PC-3 (cell line): Measurements from ENCODE around the gene TBC1D12. TPM values are rescaled to one million over a fixed set of nuclear protein-coding genes. Genes with fewer than 3 reads are reported as not detected.

Source experiments
- ATAC-seq: fragments of 200-7000 bp; cut with Tn5 transposase; 2 replicates; pipeline ENCODE4 v1.9.1; 2020; ENCODE audit warnings: mild to moderate bottlenecking, moderate library complexity
- BruUV-seq: library from RNA; stranded (reverse); fragments of 400-500 nt; replicated peaks from 2 replicates; lab custom pipeline; 2021; lab: Mats Ljungman, UMichigan
- CTCF ChIA-PET: fragments of 300-600 bp; sonication (Branson Sonifier 250); formaldehyde crosslinking; loops from one replicate; lab custom pipeline; 2022; ENCODE audit warnings: antibody characterized with exemption; lab: Charles Lee
- POLR2A ChIA-PET: fragments of 300-600 bp; sonication (Branson Sonifier 250); formaldehyde crosslinking; loops from one replicate; lab custom pipeline; 2022; ENCODE audit warnings: antibody characterized with exemption; ENCODE audit not compliant: unreplicated experiment; lab: Charles Lee
- DNase-seq: peaks from one replicate; pipeline ENCODE4 v3.0.0-alpha.2; 2015
- H2AFZ ChIP-seq: fragments of 300-600 bp; sonication (generic); 2 replicates; pipeline ENCODE4 v1.6.0; 2016; ENCODE audit warnings: antibody characterized with exemption, low read length
- H3F3A ChIP-seq: fragments of 300-600 bp; sonication (generic); one replicate; pipeline ENCODE4 v1.6.0; 2017; ENCODE audit warnings: antibody characterized with exemption, low read length, control low read depth, mild to moderate bottlenecking; ENCODE audit not compliant: unreplicated experiment
- H3K27ac ChIP-seq: fragments of 300-600 bp; sonication (generic); 2 replicates; pipeline ENCODE4 v1.5.1; 2016; ENCODE audit warnings: mild to moderate bottlenecking, low read length
- H3K27me3 ChIP-seq: fragments of 300-600 bp; sonication (generic); 2 replicates; pipeline ENCODE4 v1.6.1; 2016; ENCODE audit warnings: low read length, mixed read lengths
- H3K36me3 ChIP-seq: fragments of 300-600 bp; sonication (generic); 2 replicates; pipeline ENCODE4 v1.6.1; 2016; ENCODE audit warnings: low read depth, mixed run types, low read length, mixed read lengths
- H3K4me1 ChIP-seq: fragments of 300-600 bp; sonication (generic); 2 replicates; pipeline ENCODE4 v1.5.1; 2016; ENCODE audit warnings: low read length; ENCODE audit not compliant: insufficient read depth
- H3K4me2 ChIP-seq: fragments of 300-600 bp; sonication (generic); 2 replicates; pipeline ENCODE4 v1.6.0; 2016; ENCODE audit warnings: low read length
- H3K4me3 ChIP-seq: fragments of 300-600 bp; sonication (generic); 2 replicates; pipeline ENCODE4 v1.5.1; 2016; ENCODE audit warnings: mild to moderate bottlenecking, low read length, mixed read lengths
- H3K79me2 ChIP-seq: fragments of 300-600 bp; sonication (generic); 2 replicates; pipeline ENCODE4 v1.6.1; 2017; ENCODE audit warnings: low read length, mixed read lengths
- H3K9ac ChIP-seq: fragments of 300-600 bp; sonication (generic); 2 replicates; pipeline ENCODE4 v1.6.0; 2016; ENCODE audit warnings: mild to moderate bottlenecking, low read length
- H3K9me2 ChIP-seq: fragments of 300-600 bp; sonication (generic); replicated peaks from 2 replicates; pipeline ENCODE4 v1.6.1; 2016; ENCODE audit warnings: mixed run types, low read length, mixed read lengths
- H3K9me3 ChIP-seq: fragments of 300-600 bp; sonication (generic); 2 replicates; pipeline ENCODE4 v1.6.1; 2016; ENCODE audit warnings: low read length, mixed read lengths
- H4K20me1 ChIP-seq: fragments of 300-600 bp; sonication (generic); 2 replicates; pipeline ENCODE4 v1.6.1; 2016; ENCODE audit warnings: low read length, mixed read lengths
- CTCF ChIP-seq: fragments of 300-600 bp; sonication (generic); conservative IDR thresholded peaks from 2 replicates; pipeline ENCODE4 v1.5.1; 2017; ENCODE audit warnings: antibody characterized with exemption, low read depth, mild to moderate bottlenecking, low read length
- EZH2 ChIP-seq: fragments of 300-600 bp; sonication (generic); IDR thresholded peaks from one replicate; pipeline ENCODE4 v1.6.1; 2017; ENCODE audit warnings: antibody characterized with exemption, mild to moderate bottlenecking, low read length; ENCODE audit not compliant: unreplicated experiment
- EZH2phosphoT487 ChIP-seq: fragments of 300-600 bp; sonication (generic); IDR thresholded peaks from 2 replicates; pipeline ENCODE4 v1.6.1; 2018; ENCODE audit warnings: mild to moderate bottlenecking, antibody characterized with exemption, low read length, borderline replicate concordance
- intact Hi-C: fragments of 100-400 bp; cut with micrococcal nuclease; formaldehyde crosslinking; loops from 2 replicates; pipeline ENCODE4 v1.9.0; 2023
- total RNA-seq: library from RNA; depleted of rRNA; stranded (reverse); fragments of >200 nt; gene quantifications from 2 replicates; pipeline ENCODE4 v1.2.3, GENCODE V29; 2014

TBC1D12 gene
- total RNA-seq, 1 experiment from 2014 or later = 4.5 TPM

- Histone ChIP-seq H3K9me2 (no peaks in the 10 kb centered on the region), H3K36me3 (no peaks in the 10 kb centered on the region), H3K27me3 (no peaks in the 10 kb centered on the region), H3K4me2 (no peak overlapping the region), H3K27ac (no peak overlapping the region), H3K4me3 (no peak overlapping the region), H2AFZ (no peak overlapping the region), H3F3A (no peaks in the 10 kb centered on the region), H3K9ac (no peak overlapping the region), H3K9me3 (no peaks in the 10 kb centered on the region), H3K4me1 (no peaks in the 10 kb centered on the region), H3K79me2 (peaks cover 75% of the 10 kb centered on the region), H4K20me1 (no peaks in the 10 kb centered on the region)
- no peak for ATAC-seq
- POLR2A ChIA-PET = no interaction called here
- CTCF ChIA-PET = no interaction called here
- BruUV-seq = no TSS peak
- DNase-seq = no peak
- TF ChIP-seq CTCF (no peak), EZH2 (no peak)
- intact Hi-C loops = no loop called here
Observed at GRCh38 chr10:94411304-94411703, 9.0 kb downstream of the TBC1D12 start.

DNA sequence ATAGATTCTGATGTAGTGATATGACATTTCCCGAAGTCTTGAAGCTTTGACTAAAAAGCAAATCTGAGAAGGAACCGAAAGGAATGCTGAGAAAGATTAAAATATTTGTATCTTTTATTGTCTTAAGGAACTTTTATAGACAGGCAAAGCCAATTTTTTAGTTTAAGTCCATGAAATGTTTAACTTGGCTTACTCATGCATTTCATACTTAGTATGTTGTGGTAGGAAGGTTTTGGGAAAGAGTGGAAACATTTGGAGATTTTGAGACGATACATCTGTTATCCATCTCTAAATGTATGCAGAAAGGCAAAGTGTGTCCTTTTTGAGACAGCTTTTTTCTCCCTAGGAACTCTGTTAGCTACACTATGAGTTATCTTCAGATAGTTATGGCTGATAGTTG, 10.1 kb downstream of the TBC1D12 start:
- Histone ChIP-seq H3K4me1 (no peaks in the 10 kb centered on the region), H2AFZ (no peak overlapping the region), H4K20me1 (no peaks in the 10 kb centered on the region), H3K4me2 (no peak overlapping the region), H3K9ac (no peak overlapping the region), H3K4me3 (no peak overlapping the region), H3K27ac (no peak overlapping the region), H3K9me2 (no peaks in the 10 kb centered on the region), H3K27me3 (no peaks in the 10 kb centered on the region), H3K9me3 (no peaks in the 10 kb centered on the region), H3F3A (no peaks in the 10 kb centered on the region), H3K36me3 (no peaks in the 10 kb centered on the region), H3K79me2 (peaks cover 66% of the 10 kb centered on the region)
- ATAC-seq = no peak
- no peak for TF ChIP-seq CTCF
- TF ChIP-seq EZH2phosphoT487 = no peak
- TF ChIP-seq EZH2 = no peak
- DNase-seq = no peak
- CTCF ChIA-PET = no interaction called here
- intact Hi-C loops = no loop called here
- POLR2A ChIA-PET = no interaction called here
- no TSS peak for BruUV-seq

DNA sequence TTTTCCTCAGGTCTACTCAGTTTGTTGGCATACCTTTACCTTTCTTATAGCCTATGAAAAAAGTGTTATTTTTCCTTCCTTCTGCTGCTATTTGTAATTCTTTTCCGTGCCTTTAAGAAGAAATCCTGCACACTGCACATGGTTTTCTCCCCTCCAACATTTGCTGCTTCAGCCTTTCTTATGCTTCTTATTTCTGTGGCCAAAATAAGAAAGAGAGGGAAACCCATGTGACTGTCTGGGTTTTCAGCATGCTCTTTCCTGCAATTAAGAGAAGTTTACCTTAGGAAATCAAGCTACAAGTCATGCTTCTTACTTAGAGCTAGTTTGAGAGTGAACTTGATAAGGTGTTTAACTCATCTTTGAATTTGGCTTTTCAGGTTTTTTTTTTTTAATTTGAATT, 11.0 kb downstream of the TBC1D12 start:
- no peaks in the 10 kb centered on the region for H3K36me3 ChIP-seq
- no peaks in the 10 kb centered on the region for H3K9me2 ChIP-seq
- no peaks in the 10 kb centered on the region for H3K4me1 ChIP-seq
- H3K4me3 ChIP-seq = no peak overlapping the region
- DNase-seq (no peak), ATAC-seq (no peak)
- H3K27me3 ChIP-seq = no peaks in the 10 kb centered on the region
- H3K79me2 ChIP-seq = peaks cover 64% of the 10 kb centered on the region
- no peaks in the 10 kb centered on the region for H3K9me3 ChIP-seq
- TF ChIP-seq EZH2phosphoT487 (no peak), EZH2 (no peak)
- no peak overlapping the region for H3K9ac ChIP-seq
- H4K20me1 ChIP-seq = no peaks in the 10 kb centered on the region
- CTCF ChIA-PET = no interaction called here
- H3K4me2 ChIP-seq = no peak overlapping the region
- H3F3A ChIP-seq = no peaks in the 10 kb centered on the region
- BruUV-seq = no TSS peak
- no peak overlapping the region for H2AFZ ChIP-seq
- POLR2A ChIA-PET = no interaction called here
- intact Hi-C loops = no loop called here
- H3K27ac ChIP-seq = no peak overlapping the region
